HG03066 (cell line): ENCODE data around the gene STON2.
"Not testable (repeated sequence)": the region's sequence is repeated elsewhere in the genome, so short reads cannot be mapped to it uniquely, and the experiment has no call there.

ENCODE experiments used
- ATAC-seq: cut with Tn5 transposase; IDR thresholded peaks from one replicate; pipeline ENCODE4 v1.9.1; 2021; ENCODE audit warnings: low read depth; ENCODE audit not compliant: unreplicated experiment

Gene STON2

GRCh38 chr14:81273521-81273920, 126.6 kb downstream of the STON2 start:
- ATAC-seq, result no peak

DNA sequence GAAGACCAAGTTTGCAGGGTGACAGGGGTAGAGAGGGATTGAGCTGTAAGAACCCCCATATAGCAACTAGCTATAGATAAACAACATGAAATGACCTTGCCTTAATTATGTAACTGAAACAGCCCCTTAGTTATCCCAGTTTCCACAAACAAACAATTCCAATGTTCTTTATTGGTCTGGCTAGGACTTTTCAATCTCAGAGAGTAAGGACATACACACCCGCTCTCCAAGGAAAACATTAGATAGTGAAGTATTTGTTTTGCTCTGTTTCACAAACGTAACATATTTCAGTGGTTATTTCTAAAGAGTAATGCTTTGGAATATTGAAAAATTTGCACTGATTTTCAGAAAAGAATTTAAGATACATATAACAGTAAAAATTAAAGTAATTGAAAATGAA, 127.8 kb downstream of the STON2 start:
- ATAC-seq, result no peak

DNA sequence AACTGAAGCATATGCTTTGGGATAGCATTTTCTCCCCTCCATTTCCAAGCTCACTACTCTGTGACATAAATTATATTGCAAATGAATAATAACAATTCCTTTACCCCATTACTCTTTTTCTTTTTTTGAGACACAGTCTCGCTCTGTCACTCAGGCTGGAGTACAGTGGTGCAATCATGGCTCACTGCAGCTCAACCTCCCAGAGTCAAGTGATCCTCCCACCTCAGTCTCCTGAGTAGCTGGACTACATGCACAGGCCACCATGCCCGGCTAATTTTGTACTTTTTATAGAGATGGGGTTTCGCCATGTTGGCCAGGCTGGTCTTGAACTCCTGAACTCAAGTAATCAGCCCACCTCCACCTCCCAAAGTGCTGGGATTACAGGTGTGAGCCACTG, 130.1 kb downstream of the STON2 start:
- no peak for ATAC-seq

DNA sequence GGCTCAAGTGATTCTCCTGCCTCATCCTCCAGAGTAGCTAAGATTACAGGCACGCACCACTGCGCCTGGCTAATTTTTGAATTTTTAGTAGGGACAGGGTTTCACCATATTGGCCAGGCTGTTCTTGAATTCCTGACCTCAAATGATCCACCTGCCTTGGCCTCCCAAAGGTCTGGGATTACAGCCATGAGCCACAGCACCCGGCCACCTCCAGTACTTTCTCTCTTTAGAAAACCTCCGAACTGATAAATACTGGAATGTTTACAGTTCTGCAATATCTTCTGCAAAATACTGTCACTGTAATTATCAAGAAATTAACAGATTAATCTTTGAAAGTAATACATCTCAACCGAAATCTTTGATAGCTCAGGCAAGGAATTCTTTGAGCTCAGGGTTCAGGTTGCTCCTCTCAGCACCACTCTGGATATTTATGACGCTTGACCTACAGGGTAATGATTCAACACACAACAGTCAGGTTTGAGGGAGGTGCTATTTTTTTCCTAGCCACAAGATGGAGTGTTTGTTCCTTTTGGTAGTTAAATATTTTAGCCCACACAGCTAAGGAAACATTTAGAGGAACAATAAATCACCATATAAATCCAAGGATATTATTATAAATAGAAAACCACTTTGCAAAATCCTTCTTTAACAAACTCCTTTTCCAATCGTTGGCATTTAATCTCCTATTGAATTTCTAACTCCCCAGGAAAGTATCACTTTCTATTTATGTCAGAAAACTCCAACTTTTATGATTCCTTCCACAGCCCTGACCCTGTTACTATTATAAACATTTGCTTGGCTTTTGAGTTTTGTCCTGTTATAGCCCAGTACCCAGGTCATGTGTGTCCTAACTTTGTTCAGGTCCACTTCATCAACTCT, 130.8 kb downstream of the STON2 start:
- ATAC-seq, result peak; percentile 60

- ATAC-seq, result no peak
Observed at GRCh38 chr14:81268016-81268416, 132.1 kb downstream of the STON2 start.

GRCh38 chr14:81265636-81266169, 134.4 kb downstream of the STON2 start:
- no peak for ATAC-seq

- ATAC-seq, result no peak
Observed at GRCh38 chr14:81264671-81265070, 135.5 kb downstream of the STON2 start.

DNA sequence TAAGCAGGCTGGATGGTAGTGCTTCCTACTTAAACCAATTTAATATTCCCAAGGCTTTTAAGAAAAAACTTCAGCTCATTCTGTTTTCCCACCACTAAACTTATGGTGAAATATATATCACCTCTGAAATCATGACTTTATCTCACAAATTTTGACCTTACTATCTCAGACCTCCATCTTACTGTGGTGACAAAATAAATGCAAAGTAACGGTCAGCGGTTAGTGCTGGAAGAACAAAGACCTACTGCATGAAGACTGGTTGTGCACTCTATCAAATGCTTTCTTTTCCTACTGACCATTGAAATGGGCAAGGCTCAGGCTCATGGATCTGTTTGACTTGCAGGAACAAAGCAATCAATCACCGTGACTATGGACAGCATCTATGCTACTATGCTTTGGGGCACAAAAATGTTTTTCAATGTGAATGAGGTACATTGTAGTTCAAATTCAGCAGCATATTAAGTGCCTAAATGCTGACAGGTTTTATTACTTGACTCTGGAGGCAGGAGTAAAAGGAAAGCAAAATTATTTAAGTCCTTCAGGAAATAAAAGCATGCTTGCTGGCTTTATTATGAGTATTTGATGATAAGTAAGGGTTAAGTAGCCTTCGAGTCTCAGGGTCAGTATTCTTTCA, 136.2 kb downstream of the STON2 start:
- ATAC-seq, result no peak

DNA sequence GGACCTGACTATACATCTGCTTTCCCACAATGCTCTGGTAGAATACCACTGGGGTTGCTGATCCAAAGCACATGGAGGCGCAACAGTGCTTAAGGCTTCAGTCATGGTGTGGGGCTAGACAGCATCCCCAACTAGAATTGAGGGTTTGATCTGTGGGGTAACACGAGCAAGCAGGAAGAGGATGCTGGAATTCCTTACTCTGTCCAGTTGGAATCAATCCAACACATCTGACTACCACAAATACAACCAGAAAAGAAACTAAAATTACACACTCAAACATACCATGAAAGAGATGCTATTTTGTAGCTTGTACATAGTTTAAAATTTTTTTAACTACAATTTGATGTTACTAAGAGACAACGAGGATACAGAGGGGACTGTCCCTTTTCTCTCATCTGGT, 138.9 kb downstream of the STON2 start:
- no peak for ATAC-seq

- ATAC-seq, result no peak
Observed at GRCh38 chr14:81260732-81261131, 139.4 kb downstream of the STON2 start.

DNA sequence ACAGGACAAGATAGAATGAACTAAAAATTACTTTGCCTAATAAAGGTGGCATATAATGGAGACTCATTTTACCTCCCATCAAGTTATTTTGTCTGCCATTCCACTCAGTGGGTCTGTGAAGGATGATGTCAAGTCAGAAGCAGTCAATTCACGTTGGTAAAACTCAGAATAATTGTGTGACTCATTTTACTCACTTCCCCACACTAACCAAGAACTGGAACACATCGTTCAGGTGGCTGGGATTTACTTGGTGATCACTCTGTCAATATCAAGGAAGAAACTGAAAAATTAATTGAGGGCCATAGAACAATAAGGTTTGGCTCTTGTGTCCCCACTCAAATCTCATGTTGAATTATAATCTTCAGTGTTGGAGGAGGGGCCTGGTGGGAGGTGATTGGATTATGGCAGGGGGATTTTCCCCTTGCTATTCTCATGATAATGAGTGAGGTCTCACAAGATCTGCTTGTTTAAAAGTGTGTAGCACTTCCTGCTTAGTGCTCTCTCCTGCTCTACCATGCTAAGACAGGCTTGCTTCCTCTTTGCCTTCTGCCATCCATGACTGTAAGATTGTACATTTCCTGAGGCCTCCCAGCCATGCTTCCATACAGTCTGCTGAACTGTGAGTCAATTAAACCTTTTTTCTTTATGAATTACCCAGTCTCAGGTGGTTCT, 143.7 kb downstream of the STON2 start:
- ATAC-seq, result no peak

DNA sequence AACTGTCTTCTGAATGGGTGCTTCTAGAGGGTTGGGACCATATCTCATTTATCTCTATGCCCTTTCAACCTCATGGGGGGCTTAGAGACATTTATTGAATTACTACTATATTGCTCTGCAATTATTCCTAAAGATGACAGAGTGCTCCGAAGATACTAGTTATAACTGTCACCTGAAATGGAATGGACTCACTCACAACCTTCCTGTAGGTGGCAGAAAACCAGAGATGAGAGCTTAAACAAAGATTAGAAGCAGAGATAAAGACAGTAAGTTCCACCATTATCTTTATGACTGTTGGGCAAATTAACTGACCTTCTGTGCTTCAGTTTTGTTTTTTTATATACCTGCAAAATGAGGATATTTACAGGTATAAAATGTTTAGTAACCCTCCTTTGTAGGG, 147.8 kb downstream of the STON2 start:
- no peak for ATAC-seq

DNA sequence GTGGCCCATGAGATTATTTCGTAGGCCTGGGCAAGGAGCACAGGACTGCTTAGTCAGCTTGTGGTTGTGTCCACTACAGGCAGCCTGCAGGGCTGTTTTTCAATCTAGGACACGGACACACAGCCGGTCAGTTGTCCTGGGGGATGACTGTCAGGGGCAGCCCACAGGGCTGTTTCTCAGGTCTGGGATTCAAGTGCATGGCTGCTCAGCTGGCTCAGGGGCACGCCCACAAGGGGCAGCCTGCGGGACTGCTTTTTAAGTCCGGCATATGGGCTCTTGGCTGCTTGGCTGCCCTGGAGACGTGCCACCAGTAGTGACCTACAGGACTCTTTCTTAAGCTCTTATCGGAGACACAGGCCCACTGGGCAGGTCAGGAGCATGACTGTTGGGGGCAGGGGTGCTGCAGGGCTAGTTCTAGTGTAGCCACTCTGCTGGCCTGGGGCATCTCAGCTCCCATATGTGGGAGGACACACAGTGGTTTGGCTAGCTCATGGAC, 152.8 kb downstream of the STON2 start:
- ATAC-seq, result no peak

DNA sequence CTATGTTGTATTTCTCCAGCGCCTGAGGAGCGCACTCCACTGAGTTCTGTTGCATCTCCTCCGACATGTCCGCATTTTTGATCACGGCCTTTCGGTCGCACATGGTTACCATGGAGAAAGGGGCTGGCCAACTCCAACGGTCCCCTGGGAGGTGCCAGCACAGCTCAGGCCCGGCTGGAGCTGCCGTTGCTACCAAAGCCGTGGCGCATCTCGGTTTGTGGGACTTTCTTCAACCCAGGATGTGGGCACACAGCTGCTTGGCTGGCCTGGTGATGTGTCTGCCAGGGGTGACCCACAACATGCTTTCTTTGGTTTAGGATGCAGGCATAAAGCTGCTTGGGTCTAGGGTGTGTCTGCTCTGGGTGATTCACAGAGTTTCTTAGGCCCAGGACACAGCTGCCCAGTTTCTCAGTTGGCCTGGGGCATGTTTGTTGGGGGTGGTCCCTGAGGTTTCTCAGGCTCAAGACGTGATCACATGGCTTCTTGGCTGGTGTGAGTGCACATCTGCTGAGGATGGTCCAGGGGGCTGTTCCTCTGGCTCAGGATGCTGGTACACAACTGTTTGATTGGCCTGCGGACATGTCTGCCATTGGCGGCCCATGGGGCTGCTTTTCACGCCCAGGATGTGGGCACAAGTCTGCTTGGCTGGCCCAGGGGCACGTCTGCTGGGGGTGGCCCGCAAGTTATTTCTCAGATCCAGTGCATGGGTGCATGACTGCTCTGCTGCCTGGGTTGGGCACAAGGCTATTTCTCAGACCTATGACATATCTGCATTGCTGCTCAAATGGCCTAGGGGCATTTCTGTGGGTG, 153.5 kb downstream of the STON2 start:
- ATAC-seq, result no peak

DNA sequence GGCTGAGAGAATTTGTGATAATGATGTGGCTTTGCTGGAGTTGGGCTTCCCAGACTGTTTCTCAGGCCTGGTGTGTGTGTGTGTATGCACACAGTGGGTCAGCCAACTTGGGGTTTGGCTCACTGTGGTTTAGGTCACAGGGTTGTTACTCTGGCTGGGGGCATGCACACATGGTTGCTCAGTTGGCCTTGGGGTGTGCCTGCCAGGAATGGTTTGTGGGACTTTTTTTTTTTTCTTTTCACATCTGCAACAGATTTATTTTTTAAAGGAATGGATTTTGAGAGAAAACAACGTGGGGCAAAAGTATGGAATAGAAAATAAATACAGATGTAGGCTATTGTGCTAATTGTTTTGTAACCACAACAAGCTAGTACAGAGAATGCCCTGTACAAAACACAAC, 154.4 kb downstream of the STON2 start:
- ATAC-seq, result no peak

- not testable (repeated sequence) for ATAC-seq
Observed at GRCh38 chr14:81244431-81244830, 155.7 kb downstream of the STON2 start.

- no peak for ATAC-seq
Observed at GRCh38 chr14:81243499-81243898, 156.6 kb downstream of the STON2 start.

- not testable (repeated sequence) for ATAC-seq
Observed at GRCh38 chr14:81236849-81237248, 163.3 kb downstream of the STON2 start.

DNA sequence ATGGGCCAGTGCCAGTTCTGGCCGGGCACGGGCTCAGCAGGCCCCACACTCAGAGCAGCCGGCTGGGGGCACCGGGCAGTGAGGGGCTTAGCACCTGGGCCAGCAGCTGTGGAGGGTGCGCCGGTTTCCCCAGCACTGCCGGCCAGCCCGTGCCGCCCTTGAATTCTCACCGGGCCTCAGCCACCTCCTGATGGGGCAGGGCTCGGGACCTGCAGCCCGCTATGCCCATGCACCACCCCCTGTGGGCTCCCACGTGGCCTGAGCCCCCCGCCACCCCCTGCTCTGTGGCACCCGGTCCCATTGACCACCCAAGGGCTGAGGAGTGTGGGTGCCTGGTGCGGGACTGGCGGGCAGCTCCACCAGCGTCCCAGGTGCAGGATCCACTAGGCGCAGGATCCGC, 164.0 kb downstream of the STON2 start:
- ATAC-seq, result no peak

- no peak for ATAC-seq
Observed at GRCh38 chr14:81235096-81235495, 165.0 kb downstream of the STON2 start.
